ENCODE results near the gene SLC5A5. TPM values are rescaled to one million over a fixed set of nuclear protein-coding genes. Genes with fewer than 3 reads are reported as not detected.

Gene SLC5A5
- total RNA-seq, 4 donors from 2014 or later: not detected

DNA sequence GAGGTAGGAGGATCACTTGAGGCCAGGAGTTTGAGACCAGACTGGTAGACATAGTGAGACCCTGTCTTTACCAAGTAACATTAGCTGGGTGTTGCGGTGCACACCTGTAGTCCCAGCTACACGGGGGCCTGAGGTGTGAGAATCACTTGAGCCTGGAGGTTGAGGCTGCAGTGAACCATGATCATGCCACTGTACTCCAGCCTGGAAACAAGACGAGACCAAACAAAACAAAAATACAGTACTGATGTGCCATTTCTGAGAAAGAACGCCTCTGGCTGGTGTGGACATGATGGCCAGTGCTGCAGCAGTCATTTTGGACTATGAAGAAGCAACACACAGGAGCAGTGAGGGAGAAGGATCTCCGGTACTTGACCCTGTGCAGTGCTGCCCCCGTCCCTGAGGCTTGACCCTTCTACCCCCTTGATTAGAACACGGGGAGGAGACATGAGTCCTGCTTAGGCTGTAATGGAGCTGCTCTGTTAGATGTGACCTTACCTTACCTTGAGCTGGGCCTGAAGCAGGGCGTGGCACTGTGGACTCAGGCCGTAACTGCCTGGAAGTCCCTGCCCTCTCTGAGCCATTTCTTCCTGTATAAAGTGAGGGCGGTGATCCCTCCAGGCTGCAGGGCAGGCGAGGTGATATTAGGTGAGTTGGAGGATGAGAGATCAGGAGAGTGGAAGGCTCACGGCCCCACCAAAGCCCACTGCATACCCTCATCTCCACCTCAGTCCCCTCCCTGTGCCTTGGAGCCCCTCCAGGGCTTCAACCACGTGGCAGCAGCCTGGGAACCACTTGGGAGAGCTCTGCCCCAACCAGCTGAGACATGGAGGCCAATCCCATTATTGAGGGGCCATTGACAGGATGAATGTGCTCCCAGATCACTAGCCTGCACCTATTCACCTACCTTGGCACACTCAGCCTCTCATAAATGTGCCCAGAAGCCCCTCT is 6.1 kb upstream of the SLC5A5 start:
- 70% methylated on average over 11 of the region's 13 CpGs for WGBS

DNA sequence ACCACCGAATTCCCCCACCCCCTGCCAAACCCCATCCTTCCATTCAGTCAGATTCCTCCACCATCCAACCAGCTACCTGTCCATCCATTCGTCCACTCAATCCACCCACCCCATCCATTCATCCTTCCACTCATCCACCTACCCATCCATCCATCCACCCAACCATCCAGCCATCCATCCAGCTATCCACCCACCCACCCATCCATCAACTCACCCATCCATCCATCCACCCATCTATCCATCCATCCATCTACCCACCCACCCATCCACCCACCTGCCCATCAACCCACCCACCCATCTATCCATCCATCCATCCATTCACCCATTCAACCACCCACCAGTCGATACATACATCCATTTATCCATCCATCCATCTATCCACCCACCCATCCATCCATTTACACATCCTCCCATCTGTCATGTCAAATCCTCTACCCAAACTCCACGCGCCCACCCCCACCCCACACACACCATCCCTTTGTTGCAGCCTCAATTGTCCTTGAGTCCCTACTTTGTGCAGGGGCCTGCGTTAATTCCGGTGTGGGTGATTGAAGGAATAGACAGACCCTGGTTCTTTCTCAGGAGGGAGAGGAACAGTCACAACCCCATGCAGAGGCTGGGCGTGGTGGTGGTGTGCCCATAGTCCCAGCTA is 5.3 kb upstream of the SLC5A5 start:
- no peak overlapping the region for H3K4me3 ChIP-seq
- H3K9me3 ChIP-seq: no peaks in the 10 kb centered on the region
- no peak for DNase-seq (ENCODE audit: low spot score in 2 of 2)
- H3K4me1 ChIP-seq: peaks cover 16% of the 10 kb centered on the region
- TF ChIP-seq POLR2AphosphoS5 (IDR thresholded peaks at IDR 0.05) (no peak), EP300 (IDR thresholded peaks at IDR 0.05) (no peak), POLR2A (IDR thresholded peaks at IDR 0.05) (no peak)
- TF ChIP-seq, protein P1, sequence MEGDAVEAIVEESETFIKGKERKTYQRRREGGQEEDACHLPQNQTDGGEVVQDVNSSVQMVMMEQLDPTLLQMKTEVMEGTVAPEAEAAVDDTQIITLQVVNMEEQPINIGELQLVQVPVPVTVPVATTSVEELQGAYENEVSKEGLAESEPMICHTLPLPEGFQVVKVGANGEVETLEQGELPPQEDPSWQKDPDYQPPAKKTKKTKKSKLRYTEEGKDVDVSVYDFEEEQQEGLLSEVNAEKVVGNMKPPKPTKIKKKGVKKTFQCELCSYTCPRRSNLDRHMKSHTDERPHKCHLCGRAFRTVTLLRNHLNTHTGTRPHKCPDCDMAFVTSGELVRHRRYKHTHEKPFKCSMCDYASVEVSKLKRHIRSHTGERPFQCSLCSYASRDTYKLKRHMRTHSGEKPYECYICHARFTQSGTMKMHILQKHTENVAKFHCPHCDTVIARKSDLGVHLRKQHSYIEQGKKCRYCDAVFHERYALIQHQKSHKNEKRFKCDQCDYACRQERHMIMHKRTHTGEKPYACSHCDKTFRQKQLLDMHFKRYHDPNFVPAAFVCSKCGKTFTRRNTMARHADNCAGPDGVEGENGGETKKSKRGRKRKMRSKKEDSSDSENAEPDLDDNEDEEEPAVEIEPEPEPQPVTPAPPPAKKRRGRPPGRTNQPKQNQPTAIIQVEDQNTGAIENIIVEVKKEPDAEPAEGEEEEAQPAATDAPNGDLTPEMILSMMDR (IDR thresholded peaks at IDR 0.05): no peak
- H3K27me3 ChIP-seq: peaks cover 26% of the 10 kb centered on the region
- WGBS: 91% methylated on average over 8 of the region's 8 CpGs
- peaks cover 44% of the 10 kb centered on the region for H3K36me3 ChIP-seq
- H3K27ac ChIP-seq: no peak overlapping the region

More for the DNA sequence above, 6.1 kb upstream of the SLC5A5 start:
- Histone ChIP-seq H3K36me3 (peaks cover 46% of the 10 kb centered on the region), H3K4me3 (no peak overlapping the region), H3K4me1 (peaks cover 24% of the 10 kb centered on the region), H3K27me3 (peaks cover 18% of the 10 kb centered on the region), H3K27ac (no peak overlapping the region), H3K9me3 (no peaks in the 10 kb centered on the region)
- TF ChIP-seq, protein P1 (IDR thresholded peaks at IDR 0.05): no peak
- TF ChIP-seq EP300 (IDR thresholded peaks at IDR 0.05): no peak
- no peak for TF ChIP-seq POLR2AphosphoS5 (IDR thresholded peaks at IDR 0.05)
- TF ChIP-seq POLR2A (IDR thresholded peaks at IDR 0.05): no peak
- DNase-seq (ENCODE audit: low spot score in 2 of 2): no peak

DNA sequence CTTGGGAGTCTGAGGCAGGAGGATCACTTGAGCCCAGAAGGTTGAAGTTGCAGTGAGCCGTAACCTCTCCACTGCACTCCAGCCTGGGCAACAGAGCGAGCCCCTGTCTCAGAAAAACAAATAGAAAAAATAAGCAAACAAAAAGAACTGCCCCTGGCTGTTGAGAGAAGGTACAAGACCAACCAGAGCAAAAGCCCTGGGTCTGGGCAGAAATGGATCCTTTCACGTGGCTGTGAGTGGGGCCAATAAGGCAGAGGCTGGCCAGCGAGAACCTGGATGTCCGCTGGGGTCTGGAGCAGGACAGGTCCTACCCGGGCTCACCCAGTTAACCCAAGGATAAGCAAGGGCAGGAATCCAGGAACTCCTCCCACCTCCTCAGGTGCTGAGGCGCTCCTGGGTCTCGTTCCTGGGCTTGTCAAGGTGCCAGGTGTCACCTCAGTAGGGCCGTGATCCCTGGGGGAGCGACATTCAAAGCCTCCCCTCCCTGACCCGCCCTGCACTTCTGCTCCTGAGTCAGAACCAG is 4.7 kb upstream of the SLC5A5 start:
- WGBS: 62% methylated on average over 10 of the region's 11 CpGs
- H3K4me3 ChIP-seq: no peak overlapping the region
- TF ChIP-seq POLR2AphosphoS5 (IDR thresholded peaks at IDR 0.05) (no peak), POLR2A (IDR thresholded peaks at IDR 0.05) (no peak), EP300 (IDR thresholded peaks at IDR 0.05) (no peak)
- TF ChIP-seq, protein P1 (IDR thresholded peaks at IDR 0.05): no peak
- H3K4me1 ChIP-seq: peaks cover 15% of the 10 kb centered on the region
- no peaks in the 10 kb centered on the region for H3K9me3 ChIP-seq
- peaks cover 38% of the 10 kb centered on the region for H3K36me3 ChIP-seq
- peaks cover 31% of the 10 kb centered on the region for H3K27me3 ChIP-seq
- no peak overlapping the region for H3K27ac ChIP-seq
- DNase-seq (ENCODE audit: low spot score in 2 of 2): no peak

DNA sequence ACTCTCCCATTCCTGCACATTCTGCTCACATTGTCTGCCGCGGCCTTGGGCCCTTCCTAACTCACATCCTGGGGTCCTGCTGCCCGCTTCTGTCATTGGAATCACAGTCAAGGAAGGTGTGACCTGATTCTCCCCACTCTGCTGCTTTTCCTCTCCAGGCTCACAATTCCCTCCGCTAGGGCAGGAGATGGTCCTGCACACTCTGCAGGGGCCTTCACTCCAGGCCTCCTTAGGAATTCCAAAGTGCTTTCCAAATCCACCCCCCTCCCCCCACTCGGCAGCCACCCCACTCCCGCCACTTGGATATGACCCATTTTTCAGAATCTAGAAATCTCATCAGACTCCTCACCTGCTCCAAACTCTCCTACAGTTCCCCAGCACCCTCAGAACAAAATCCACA is 3.1 kb upstream of the SLC5A5 start:
- H3K4me3 ChIP-seq: no peak overlapping the region
- peaks cover 48% of the 10 kb centered on the region for H3K27me3 ChIP-seq
- no peak for DNase-seq (ENCODE audit: low spot score in 2 of 2)
- H3K27ac ChIP-seq: no peak overlapping the region
- H3K9me3 ChIP-seq: no peaks in the 10 kb centered on the region
- 69% methylated on average over 6 of the region's 6 CpGs for WGBS
- TF ChIP-seq POLR2AphosphoS5 (IDR thresholded peaks at IDR 0.05): no peak
- TF ChIP-seq EP300 (IDR thresholded peaks at IDR 0.05): no peak
- TF ChIP-seq, protein P1 (IDR thresholded peaks at IDR 0.05): no peak
- no peak for TF ChIP-seq POLR2A (IDR thresholded peaks at IDR 0.05)
- H3K4me1 ChIP-seq: peaks cover 24% of the 10 kb centered on the region
- peaks cover 22% of the 10 kb centered on the region for H3K36me3 ChIP-seq

All from suprapubic skin (tissue), 4 donors.